ENCODE data around the gene ADAMTS17.

The ADAMTS17 gene

DNA sequence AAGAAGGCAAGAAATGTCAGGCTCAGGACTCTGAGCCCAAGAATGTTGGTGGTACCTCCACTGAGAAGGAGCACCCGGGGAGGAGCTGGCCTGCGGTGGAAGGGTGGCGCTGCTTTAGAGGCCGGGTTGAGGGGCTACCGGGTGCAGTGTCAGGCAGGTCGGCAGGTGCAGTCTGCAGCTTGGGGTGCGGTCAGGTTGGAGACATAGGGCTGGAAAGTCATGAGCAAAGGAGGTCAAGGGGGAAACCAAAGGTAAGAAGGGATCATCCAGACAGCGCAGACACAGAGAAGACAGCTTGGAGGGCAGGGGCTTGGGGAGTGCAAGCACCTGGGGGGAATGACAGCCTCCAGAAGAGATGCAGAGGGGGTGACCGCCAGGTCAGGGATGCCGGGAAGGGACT lies 334.2 kb downstream of the ADAMTS17 start:
- no peak for DNase-seq

DNA sequence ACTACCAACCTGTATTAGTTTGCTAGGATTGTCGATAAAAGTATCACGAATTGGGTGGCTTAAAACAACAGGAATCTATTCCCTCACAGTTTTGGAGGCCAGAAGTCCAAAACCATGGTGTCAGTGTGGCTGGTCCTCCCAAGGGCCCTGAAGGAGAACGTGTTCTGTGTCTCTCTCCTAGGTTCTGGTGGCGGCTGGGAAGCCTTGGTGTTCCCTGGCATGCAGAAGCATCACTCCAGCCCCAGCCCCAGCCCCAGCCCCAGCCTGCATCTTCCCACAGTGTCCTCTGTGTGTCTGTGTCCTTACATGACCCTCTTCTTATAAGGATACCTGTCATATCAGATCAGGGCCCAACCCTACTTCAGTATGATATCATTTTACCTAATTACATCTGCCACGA lies 336.1 kb downstream of the ADAMTS17 start:
- DNase-seq = no peak

DNA sequence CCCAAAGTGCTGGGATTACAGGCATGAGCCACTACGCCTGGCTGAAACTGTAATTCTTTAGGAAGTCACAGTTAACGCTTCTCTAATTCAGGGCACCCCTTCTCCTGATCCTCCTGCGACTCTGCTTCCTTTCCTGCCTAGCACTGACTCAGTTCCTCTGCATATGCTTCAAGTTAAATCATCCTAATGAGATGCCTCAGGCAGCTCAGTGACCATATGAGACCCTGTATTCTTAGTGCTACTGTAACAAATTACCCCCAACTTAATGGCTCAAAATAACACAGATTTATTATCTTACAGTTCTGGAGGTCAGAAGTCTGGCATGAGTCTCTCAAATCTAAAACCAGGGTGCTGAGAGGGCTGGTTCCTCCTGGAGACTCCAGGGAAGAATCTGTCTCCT lies 336.8 kb downstream of the ADAMTS17 start:
- no peak for DNase-seq

DNA sequence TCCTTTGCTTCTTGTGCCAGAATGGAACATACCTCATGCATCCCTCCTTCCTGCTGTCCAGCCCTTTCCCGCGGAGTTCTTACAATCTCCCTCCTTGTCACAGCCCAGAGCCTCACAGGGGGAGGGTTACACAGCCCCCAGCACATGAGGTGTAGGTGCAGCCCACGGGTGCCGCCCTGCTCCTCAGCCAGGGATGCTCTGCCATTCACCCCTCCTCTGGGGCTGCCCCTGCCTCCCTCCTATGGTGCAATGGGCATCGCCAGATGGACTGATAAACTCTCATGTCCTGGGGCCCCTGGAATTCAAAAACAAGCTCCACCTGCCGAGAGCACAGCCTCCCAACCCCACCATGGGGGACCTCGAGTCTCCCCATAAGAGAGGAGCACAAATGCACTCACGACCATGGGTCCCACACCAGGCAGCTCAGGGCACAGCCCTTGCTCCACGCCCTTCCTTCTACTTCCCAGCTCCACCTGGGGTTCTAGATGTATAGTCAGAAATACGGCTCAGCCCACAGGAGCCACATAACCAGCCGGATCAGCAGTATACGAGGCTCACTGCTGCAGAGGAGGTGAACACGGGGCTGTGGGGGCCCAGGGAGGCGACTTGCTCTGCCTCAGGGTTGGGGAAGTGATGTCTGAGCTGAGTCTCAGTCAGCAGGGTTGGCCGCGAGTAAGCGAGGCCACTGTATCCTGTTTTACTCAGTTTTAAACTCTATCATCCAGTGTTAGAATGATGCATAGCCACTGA lies 338.8 kb downstream of the ADAMTS17 start:
- no peak for DNase-seq

DNA sequence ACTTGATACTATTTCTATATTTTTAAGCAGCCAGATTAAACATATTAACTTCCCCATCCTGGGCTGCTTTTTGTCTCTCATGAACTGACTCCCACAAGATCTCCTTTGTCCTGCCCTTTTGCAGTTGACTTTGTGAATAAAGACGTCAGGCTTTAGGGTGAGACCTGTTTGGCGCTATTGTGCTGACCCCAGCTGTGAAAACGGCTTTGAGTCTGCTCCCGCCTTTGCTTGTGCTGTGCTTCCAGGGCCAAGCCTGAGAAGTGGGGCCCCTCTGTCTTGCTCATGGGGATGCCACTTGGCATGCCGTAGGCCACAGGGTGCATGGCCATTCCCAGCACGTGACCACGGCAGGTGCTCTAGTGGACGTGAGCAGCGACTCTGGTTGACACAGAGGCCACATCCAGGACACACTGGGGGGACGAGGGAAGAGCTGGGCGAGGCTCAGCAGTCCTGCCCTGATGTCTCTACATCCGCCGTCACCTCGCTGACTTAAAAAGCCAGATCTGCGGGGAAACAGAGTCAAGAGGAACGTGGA lies 339.6 kb downstream of the ADAMTS17 start:
- no peak for DNase-seq

DNA sequence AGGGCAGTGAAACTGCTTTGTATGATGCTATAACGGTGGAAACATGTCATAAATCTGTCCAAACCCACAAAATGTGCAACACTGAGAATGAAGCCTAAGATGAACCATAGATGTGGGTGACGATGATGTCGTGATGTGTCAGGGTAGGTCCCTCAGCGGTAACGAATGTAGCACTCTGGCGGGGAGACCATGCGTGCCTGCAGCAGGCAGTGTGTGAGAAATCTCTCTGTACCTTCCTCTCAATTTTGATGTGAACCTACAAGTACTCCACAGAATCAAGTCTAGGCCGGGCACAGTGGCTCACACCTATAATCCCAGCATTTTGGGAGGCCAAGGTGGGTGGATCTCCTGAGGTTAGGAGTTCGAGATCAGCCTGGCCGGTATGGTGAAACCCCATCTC lies 340.4 kb downstream of the ADAMTS17 start:
- no peak for DNase-seq

DNA sequence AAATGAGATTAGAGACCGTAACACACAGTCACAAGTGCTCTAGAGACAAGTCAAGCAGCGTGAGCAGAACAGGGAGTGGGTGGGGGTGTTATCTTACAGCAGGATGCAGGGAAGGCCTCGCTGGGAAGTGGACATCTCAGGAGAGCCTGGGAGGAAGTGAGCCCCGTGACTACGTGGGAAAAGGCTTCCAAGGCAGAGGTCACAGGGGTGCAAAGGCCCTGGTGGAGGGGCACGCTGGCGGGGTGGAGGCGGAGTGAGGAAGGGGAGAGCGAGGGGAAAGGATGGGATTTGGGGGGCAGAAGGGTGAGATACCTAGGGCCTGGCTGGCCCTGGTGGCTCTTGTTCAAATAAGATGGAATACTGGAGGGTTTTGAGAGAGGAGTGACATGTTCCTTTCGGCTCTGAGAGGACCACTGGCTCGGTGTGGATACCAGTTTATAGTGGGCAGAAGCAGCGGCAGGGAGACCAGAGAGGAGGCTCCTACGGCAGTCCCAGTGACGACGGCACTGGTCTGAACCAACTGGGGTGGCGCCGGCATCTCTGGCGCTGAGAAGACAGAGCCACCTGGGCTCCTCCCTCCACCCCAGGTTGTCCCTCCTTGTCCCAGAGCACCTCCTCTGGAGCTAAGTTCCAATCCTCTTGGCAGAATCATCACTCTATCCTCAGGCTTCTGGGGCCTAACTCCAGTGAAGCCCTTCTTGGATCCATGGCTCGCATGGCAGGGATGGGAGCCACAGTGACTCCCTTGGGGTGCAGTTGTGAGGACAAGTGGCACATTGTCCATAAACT lies 342.3 kb downstream of the ADAMTS17 start:
- no peak for DNase-seq

DNA sequence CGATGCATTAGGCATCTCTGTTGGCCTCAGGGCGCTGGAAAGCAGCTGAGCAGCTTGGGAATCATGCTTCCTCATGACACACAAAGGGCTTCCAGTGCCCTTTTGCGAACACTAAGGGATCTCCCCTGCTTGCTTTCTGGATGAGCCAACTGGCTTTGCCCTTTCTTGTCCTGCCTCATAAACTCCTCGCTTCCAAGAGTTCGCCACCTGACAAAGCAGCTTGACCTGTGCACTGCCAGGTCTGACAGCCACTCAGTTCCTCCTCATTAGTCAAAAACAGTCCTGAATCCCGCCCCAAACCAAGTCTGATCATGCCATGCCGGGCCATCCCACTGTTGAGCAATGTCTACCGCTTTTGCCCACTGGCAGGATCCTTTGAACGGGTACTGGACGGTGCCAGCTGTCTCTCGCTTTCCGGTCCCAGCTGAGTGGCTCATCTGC lies 343.1 kb downstream of the ADAMTS17 start:
- no peak for DNase-seq

DNA sequence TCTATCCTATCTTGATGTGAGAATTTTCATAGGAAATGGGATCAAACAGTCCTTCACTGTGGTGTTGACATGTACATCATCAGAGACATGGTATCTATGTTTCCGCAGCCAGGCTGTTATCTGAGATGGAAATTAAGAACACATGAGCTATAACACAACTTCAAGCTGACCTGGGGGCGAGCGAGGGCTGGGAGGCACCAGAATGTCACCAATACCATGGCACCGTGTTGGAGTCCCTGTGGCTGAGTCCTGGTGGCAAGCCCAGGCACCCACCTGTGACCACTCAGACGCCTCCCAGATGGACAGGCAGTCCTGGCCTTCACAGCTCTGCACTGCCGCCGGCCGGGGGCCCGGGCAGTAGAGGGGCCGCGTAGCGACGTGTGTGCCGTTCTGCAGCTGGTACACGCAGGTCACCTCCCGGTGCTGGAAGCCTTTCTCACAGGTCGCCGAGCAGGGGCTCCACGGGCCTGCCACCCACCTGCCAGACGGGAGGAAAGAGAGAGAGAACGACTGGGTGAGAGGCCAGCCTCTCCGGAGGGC lies 344.6 kb downstream of the ADAMTS17 start:
- no peak for DNase-seq

DNA sequence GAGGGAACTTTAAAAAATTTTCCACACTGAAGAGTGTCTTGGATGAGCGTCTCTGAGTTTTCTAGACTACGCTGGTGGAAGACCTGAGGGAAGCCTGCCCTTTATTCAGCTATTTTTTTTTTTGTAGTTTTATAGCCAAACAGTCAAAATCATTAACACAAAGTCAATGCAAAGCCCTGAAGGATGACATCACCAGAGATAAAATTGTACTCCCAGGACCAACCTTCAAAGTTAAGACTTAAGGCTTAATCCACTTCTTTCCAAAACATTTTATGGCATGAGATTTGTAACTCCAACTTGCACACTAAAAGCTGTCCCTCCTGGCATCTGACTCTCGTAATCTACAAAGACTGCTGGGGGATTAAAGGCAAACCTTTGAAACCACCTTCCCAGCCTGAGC lies 345.1 kb downstream of the ADAMTS17 start:
- no peak for DNase-seq

DNA sequence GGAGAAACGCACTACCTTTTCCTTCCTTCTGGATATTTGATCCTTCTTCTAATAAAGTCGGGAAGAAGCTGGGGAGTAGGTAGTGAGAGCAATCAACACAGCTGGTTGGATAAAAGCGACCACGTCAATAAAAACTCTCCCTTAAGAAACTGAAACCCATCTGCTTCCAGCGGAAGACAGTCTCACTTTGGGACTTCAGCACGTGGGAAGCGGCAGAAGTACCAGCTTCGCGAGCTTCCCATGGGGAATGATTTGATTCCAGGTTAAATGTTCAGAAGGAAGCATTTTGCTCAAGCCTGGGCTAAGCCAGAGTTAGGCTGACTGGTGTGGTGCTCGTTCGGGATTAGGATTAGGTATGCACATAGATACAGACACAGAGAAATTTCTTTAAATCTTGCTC lies 346.2 kb downstream of the ADAMTS17 start:
- DNase-seq = no peak

DNA sequence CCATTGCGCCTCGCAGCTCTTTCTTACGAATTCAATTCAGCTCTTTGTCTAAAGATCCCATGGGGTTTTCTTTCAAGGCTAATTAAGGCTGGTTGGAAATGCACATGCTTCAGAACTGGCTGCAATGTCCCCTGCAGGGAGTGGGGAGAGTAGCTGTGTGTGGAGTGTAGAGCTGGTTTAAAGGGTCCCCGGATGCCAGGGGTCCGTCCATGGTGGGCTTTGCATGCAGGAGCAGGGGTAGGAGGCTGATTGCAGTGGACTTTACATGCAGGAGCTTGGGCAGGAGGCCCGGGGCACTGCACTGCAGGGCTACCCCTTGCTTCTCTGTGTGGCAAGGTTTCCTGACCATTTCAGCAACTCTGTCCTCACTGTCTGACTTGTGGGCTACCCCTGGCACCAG lies 346.9 kb downstream of the ADAMTS17 start:
- no peak for DNase-seq

DNA sequence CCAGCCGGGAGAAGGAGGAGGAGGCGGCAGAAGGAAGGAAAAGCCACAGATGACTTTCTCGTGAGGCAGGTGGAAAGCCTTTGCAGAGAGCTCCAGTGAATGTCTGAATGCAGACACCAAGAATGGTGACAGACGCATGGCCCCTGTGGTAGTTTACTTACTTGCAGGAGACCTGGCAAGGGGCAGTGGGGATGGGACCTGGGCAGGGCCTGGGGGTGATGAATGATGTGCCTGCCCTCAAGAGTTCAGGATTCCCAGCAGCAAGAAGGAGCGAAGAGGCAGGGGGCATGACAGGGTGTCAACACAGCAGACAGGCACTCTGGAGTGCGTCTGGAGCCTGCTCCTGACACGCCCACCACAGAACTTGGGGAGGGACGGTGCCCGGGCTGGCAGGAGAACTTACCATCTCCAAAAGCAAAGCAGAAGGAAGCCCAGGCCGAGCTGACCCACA lies 348.1 kb downstream of the ADAMTS17 start:
- no peak for DNase-seq

DNA sequence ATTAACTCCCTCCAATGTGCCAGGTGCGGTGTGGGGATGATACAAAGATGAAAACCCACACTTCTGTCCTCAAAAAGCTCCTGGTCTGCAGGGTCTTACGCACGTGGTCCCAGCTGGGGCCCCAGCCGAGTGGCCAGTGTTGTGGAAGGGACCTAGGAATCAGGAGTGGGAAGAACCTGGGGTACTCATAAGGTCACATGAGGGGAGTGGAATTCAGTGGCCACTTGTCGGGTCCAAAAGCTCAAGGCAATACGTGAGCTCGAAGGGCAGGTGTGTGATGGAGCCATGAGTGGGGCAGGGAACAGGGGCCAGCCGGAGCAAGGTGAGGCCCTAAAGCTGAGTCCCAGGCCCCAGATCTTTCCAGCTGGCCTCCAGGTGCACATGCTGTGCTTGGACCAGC lies 348.5 kb downstream of the ADAMTS17 start:
- DNase-seq = no peak

DNA sequence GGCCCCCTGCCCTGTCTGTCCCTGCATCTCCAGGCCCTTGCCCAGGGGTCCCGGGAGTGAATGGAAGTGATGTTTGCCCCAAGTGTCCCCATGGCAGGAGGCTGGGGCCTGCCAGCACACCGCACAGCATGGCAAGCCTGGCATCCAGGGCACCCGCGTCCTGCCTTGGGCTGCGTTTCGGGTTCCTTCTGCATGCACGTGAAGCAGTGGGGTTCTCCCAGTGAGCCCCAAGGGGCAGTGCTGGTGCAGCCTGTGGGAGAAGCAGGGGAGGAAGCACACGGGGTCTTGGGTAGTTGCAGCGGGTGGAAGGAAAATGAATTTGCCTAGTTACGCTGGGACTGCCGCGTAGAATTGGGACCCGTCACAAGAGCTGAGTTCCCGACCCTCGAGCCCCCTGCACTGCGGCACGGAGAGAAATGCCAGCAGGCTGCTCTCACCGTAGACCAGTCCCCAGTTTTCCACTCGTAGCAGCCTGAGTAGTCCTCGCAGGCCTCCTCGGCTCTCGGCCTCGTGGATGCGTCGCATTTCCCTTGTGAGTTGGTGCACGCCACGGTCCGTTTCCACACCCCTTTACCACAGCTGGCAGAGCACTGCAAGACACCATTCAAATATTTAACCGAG lies 349.1 kb downstream of the ADAMTS17 start:
- no peak for DNase-seq

DNA sequence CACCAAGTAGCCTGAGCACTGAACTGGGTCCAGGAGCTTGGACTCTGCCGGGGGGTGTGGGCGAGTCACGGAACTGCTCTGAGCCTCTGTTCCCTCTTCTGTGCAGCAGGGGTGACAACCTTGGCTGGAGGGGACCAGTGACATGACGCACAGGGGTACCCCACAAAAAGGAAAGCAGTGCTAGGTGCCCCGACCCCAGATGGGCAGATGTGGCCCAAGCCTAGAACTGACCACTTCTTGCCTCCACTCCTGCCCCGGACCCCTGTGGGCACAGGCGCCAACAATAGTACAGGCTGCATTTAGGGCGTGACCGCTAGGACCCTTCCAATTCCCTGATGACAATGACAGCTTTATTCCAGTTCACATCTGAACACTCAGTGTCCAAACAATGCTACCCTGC lies 352.7 kb downstream of the ADAMTS17 start:
- no peak for DNase-seq

DNA sequence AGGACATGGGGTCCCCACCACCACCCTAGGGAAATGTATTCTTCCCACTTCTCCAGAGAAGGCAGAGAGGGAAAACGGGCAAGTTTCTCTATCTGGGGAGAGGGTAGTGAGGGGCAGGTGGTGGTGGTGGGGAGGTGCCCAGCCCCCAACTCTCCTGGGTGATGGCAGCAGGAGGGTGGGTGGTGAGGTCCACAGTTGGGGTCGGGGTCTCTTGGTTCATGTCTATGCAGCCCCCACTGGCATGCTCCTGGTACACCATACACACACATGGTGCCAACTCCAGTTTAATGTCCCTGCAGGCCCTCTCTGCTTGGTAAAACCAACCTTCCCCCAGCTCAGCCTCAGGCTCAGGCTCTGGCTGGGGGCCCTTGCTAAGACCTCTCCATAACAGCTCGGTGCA lies 354.1 kb downstream of the ADAMTS17 start:
- DNase-seq = no peak

DNA sequence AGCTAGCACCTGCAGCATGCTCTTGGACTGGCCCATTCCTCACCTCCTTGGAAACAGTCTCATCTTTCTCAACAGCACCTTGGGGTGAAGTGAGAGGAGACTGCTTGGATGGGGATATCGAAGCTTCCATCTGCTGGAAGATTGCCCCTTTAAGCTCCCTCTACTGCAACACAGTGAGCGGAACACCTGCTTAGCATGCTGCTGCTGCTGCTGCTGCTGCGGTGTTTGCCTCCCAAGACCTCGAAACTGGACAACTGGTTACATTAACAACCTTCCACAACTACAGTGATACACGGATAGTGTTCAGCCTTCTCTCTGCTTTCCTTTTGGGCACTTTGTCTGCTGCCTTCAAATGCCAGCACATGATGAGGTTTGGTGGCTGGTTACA lies 354.7 kb downstream of the ADAMTS17 start:
- DNase-seq = no peak

DNA sequence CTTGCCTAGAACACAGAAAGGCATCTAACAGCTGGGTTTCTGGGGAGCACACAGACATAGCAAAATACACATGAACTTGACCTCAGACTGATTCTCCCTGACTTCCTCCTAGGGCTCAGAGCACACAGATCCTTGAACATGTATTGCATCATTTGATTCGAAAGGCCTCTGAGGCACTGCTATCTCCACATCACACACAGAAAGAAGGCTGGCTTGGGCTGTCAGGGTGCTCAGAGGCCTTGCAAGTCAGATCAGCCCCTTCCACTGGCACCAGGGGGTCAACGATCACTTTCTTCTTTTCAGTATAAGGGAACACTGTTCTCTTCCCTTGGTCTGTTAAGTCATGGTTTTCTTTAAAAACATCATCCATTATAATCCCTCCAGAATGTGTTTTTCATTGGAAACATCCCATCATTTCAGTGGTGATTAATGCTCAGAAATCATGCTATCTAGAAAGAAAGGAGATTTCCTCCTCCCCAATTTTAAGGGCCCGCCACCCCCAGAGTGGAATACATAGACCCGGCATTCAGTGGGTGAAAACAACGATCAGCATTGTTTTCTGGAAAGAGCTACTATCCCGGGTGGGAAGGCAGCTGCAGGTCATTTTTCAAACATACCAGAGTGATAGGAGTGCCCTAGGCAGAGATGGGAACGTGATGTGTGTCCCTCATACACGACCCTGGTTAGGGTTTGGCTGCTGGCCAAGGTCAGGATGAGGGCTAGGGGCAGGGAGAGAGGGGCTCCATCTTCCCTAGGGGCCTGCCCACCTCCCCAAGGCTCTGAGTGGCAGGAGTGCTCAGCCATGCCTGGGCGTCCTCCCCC lies 355.3 kb downstream of the ADAMTS17 start:
- no peak for DNase-seq

DNA sequence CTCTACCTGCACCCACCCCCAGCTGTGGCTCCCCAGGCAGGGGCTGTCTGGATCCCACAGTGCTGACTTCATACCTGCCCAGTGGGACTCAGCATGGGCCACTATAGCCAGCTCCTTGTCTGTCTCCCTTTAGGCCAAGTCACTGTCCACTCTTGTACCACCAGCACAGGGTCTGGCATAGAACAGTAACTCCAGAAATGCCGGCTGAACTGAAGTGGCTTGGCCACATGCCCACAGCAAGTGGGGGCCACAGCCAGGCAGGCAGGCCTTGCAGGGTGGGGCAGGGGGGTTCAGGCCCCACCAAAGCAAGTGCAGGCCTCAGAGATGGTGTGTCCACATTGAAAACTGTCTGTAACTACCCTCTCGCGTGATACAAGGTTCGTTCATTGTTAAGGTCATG lies 355.9 kb downstream of the ADAMTS17 start:
- no peak for DNase-seq

DNA sequence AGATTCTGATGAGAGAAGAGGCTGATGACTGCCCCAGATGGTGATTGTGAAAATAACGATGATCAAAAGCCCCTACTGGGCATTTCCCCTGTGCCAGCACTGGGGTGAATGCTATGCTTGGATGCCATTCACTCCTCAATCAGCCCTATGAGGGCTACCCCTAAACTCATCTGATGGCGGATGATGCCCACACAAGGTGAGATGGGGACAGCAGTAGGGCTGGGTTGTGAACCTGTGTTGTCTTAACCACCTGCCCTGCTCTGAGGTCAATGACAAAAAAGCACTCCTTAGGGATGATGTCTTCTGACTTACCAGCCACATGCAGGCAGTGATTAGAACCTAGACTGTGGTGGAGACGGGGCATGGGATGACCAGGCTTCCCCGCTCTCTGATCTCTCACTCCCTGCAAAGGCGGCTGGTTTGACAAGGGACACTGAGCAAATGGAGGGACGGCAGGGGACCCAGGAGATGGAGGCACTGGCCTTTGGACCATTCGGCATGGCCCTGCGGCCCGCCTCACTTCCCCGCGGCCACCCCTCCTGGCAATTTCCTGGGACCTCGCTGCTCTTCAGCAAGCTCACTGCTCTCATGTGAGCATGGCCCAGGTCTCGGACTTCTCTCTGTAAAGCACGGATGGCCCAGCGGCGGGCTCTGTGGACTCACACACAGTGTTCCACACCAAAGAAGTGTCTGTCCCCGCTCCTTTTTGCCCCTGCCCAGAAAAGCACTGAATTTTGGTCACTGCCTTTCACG lies 357.1 kb downstream of the ADAMTS17 start:
- DNase-seq = no peak

DNA sequence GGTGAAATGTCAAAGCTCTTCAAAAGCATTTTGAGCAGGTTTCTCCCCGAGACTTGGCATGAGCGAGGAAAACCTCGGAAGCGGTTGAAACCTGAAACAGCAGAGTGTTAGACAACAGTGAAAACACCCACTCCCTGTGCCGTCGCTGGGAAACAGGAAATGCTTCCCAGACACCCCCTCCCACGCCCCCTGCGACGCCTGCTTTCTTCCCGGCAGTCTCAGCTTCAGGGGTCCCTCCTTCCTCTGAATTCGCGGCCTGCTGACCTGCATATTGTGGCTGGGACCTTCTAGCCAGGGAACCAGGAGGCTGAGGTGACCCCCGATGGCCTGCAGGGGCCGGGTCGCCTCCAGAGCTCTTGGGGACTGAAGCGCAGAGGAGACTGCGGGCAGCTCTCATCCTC lies 357.9 kb downstream of the ADAMTS17 start:
- no peak for DNase-seq
